HG03175 (cell line): Measurements from ENCODE around the gene ERN1.
A peak's percentile ranks its signal among the peaks of the same experiment; 100 is the strongest.

Source experiments
- ATAC-seq: cut with Tn5 transposase; IDR thresholded peaks from one replicate; pipeline ENCODE4 v1.9.1; 2021; ENCODE audit warnings: mild to moderate bottlenecking, moderate library complexity; ENCODE audit not compliant: unreplicated experiment

The ERN1 gene

DNA sequence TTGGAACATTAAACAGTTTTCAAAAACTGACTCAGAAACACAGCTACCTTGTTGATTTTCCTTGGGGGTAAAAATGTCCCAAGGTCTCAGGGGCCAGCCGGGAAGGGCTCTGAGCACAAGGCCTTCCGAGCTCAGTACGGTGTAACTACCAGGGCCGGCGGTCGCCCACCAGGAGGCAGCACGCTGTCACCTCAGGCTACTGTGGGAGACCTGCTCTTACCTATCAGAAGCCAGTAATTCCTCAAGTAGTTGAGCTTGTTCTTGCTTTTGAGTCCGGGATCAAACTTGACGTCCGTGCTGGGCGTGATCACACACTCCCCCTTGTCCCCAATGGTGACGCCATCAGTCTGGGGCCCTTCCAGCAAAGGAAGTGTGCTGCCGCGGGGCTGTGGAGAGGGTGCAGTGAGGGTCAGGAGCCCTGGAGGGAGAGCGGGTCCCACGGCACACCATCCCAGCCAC lies 66.1 kb downstream of the ERN1 start:
- no peak for ATAC-seq

- ATAC-seq: no peak
These were observed 66.9 kb downstream of the ERN1 start for GRCh38 chr17:64063088-64063487.

DNA sequence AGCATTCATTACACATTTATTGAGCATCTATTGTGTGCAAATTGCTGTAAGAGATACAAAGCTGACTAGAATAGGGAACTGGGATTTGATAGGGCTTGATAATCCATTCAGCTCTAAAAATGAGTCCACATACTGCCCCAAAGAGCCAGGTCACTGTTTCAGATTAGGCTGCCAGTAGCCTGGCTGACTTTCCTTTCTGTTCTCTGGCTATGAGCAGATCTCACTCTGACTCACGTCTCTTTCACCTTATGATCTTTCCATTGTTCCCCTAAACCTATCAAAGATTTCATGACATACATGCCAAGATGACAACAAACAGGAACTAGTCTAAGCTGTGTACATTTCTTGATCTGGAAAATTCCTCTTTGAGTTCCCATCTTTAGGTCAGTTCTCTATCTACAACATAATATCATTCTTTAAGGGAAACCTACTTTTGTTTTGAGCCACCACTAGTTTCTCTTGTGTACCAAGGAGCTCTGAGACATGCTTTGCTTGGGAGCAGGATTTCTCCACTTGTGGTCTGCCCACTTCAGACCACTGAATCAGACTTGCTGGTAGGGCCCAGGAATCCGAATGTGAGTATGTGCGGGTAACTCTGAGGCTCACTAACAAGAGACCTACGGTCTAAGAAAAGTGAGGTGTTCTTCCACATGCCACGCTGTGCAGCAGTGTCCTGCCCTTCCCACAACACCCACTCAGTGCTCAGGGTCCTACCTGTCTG lies 68.6 kb downstream of the ERN1 start:
- ATAC-seq: peak; percentile 53

- ATAC-seq: no peak
These were observed 69.6 kb downstream of the ERN1 start for GRCh38 chr17:64060331-64060730.

DNA sequence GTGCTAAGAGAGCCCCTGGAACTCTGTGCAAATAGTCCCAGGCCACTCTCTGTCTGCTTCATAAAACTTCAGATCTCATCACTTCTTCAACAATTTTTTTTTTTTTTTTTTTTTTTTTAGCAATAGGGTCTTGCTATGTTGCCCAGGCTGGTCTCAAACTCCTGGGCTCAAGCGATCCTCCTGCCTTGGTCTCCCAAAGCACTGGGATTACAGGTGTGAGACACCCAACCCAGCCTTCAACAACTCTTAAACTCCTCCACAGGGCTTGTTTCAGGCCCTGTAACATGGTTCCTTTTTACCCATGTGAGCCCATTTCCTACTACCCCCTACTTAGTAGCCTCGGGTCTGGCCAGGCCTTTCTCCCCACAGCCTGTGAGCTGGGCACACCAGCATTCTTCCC lies 70.2 kb downstream of the ERN1 start:
- no peak for ATAC-seq

DNA sequence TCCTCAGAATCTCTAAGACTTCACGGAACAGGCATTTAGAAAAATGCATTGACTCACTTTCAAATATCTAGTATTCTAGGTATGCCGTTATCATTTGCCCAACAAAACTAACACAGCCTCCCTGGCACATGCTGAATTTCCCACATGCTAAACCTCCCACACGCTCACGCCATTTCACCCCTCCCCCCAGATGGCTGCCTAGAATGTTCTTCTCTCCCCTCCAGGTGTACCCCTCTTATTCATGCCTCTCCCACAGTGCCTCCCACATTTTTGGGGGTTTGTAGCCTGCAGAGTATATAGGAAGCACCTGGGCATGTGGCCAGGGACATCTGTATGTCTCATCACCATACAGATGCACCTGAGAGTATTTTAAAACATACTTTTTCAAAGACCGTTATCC lies 71.3 kb downstream of the ERN1 start:
- ATAC-seq: no peak

DNA sequence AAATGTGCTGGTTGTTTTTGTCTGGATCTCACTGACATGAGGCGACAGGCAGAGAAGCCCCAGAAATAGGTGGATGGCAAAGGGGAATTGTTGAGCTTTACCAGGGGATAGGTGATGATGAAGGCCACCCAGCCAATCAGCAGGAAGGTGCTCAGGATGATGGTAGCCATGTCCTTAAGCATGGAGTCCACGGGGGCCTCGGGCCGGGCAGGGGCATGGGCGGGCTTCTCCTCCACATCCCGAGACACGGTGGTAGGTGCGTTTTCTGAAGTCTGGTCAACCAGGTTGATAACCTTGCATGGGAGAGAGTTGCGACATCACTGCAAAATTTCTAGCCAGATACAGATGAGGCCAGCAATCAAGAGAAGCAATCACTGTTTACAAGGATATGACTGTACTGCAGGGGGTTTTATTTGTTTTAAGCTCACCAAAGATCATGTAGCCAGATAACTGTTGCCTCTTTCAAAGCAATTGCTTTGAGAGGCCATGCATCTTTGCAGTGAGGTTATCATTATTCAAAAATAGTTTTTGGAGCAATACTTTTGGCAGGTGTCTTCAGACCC lies 72.2 kb downstream of the ERN1 start:
- no peak for ATAC-seq

- ATAC-seq: peak; percentile 73
These were observed 73.5 kb downstream of the ERN1 start for GRCh38 chr17:64056269-64057005.

GRCh38 chr17:64055183-64056142 lies 74.5 kb downstream of the ERN1 start:
- ATAC-seq: no peak

DNA sequence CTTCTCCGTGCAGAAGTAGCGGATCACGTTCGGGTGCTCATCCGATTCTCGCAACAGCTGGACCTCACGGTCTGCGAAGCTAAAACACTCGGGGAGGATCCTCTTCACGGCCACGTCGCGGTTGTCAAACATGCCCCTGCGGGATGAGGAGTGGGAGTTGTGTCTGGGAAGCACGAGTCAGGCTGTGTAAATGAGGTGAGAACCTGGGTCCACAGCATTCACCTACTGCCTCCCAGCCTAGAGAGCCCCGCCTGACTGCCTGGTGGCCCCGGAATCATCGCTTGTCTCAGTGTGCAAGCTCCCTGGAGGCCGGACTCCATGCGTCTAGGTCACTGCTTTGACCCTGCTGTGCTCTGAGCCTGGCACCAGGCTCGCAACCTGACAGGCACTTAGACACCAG lies 75.6 kb downstream of the ERN1 start:
- no peak for ATAC-seq

- ATAC-seq: no peak
These were observed 76.8 kb downstream of the ERN1 start for GRCh38 chr17:64053101-64053500.

DNA sequence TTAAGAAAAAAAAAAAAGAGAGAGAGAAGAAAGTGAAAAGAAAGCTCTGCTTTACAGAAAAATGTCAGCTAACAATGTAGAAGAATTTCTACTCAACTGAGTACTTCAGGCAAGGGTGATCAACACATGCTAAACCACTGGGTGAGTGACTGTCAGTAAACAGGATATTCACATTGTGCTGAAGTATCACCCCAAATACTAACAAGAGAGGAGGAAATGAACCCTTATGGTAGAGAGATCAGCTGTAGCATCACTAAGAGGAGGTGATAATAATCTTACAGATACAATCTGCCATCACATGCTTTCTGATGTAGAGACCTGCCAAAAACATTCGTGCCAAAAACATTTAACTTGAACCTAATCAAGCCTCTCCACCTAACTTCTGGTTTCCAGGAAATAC lies 78.8 kb downstream of the ERN1 start:
- no peak for ATAC-seq

GRCh38 chr17:64048805-64049204 lies 81.1 kb downstream of the ERN1 start:
- no peak for ATAC-seq

GRCh38 chr17:64045176-64045575 lies 84.8 kb downstream of the ERN1 start:
- no peak for ATAC-seq

- no peak for ATAC-seq
These were observed 87.1 kb downstream of the ERN1 start for GRCh38 chr17:64042700-64043485.

DNA sequence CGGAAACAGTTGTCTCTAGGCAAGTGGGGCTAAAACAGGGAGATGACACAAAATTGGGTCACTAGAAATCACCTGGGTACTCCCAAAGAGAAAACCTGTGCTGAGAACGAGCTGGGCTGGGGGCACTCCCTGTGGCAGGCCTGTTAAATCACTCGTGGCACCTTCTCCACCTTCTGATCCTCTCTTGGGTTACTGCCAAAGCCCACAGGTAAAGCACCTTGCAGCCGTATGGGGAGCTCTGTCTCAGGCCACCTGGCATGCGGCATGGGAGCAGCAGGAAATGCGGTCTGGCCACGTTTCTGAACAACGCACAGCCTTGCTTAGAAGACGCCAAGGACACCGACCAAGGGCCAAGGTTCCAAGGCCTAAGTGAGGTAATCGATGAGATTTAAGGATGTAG lies 88.0 kb downstream of the ERN1 start:
- ATAC-seq: no peak

DNA sequence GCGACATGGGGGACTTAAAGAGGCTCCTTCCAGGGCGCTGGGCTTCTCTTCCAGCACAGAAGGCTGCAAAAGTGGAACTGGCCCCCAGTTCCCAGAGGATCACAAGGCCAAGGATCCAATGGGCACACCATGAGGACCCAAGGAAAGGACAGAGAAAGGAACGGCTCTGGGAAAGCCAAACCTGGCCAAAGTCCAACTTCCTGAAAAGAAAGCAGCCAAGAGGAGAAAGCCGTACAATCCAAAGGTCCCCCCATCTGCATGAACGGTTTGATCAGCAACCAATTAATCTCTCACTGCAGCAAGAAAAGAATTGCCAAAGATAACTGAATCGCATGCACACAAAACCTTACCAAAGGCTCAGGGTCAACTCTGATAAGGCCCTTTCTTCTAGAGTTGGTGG lies 89.7 kb downstream of the ERN1 start:
- no peak for ATAC-seq

DNA sequence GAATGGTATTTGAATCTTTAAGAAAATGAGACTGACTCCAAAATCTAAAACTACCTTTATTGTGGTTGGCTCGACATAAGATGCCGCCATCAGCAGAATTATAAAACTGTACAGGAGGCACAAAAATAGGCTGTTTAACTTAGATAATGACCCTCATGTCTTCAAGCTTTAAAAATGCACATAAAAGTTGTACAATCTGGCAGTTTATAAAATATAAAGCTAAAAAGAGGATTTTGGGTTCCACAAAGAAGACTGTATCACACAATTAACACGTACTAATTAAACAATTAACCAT lies 90.9 kb downstream of the ERN1 start:
- ATAC-seq: no peak

GRCh38 chr17:64038331-64039105 lies 91.4 kb downstream of the ERN1 start:
- ATAC-seq: no peak

DNA sequence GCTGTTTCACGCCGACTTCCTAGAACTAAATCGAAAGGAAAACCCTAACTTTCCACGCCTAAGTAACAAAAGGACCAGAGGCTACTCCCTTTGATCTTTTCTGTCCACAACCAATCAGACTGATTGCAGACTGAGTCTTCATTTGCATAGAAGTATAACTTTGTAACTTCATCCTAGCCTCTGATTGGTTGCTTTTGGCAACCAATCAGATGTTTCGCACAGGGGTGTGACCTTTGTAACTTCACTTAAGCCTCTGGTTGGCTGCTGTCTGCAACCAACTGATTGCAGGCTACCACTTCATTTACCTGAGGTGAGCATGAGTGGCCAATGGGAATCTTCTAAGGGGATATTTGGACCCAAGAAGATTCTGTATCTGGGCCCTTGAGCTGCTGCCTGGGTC lies 92.1 kb downstream of the ERN1 start:
- ATAC-seq: no peak
